ENCODE data around the gene NCMAP.

Gene NCMAP

GRCh38 chr1:24572301-24572700 is 16.4 kb downstream of the NCMAP start:
- no peak overlapping the region for H2AFZ ChIP-seq

GRCh38 chr1:24575905-24576587 is 20.2 kb downstream of the NCMAP start:
- Histone ChIP-seq H3K36me3 (ENCODE audit: control insufficient read depth, insufficient read depth, low read length) (no peaks in the 10 kb centered on the region), H3K27ac (no peak overlapping the region), H2AFZ (no peak overlapping the region), H3K9me3 (ENCODE audit: control insufficient read depth, low read length) (no peaks in the 10 kb centered on the region), H3K27me3 (ENCODE audit: control insufficient read depth, insufficient read depth, low read length) (no peaks in the 10 kb centered on the region), H3K4me1 (no peaks in the 10 kb centered on the region), H3K79me2 (no peaks in the 10 kb centered on the region), H3K4me2 (ENCODE audit: low read length) (no peak overlapping the region), H3K9ac (no peak overlapping the region), H3K4me3 (ENCODE audit: low read depth, low read length) (no peak overlapping the region)
- no peak for TF ChIP-seq CTCF (IDR thresholded peaks at IDR 0.05)

More at GRCh38 chr1:24572301-24572700, 16.4 kb downstream of the NCMAP start:
- Histone ChIP-seq H3K27me3 (ENCODE audit: control insufficient read depth, insufficient read depth, low read length) (no peaks in the 10 kb centered on the region), H3K9ac (no peak overlapping the region), H3K4me1 (no peaks in the 10 kb centered on the region), H3K27ac (no peak overlapping the region), H3K79me2 (no peaks in the 10 kb centered on the region), H3K36me3 (ENCODE audit: control insufficient read depth, insufficient read depth, low read length) (no peaks in the 10 kb centered on the region), H3K9me3 (ENCODE audit: control insufficient read depth, low read length) (no peaks in the 10 kb centered on the region), H3K4me2 (ENCODE audit: low read length) (no peak overlapping the region), H3K4me3 (ENCODE audit: low read depth, low read length) (no peak overlapping the region)
- TF ChIP-seq CTCF (IDR thresholded peaks at IDR 0.05), result no peak

- H2AFZ ChIP-seq, result no peak overlapping the region
- H3K4me2 ChIP-seq (ENCODE audit: low read length), result no peak overlapping the region
- H3K9me3 ChIP-seq (ENCODE audit: control insufficient read depth, low read length), result no peaks in the 10 kb centered on the region
- no peak for TF ChIP-seq CTCF (IDR thresholded peaks at IDR 0.05)
- no peaks in the 10 kb centered on the region for H3K79me2 ChIP-seq
- no peaks in the 10 kb centered on the region for H3K4me1 ChIP-seq
- no peak overlapping the region for H3K27ac ChIP-seq
- no peaks in the 10 kb centered on the region for H3K36me3 ChIP-seq (ENCODE audit: control insufficient read depth, insufficient read depth, low read length)
- no peaks in the 10 kb centered on the region for H3K27me3 ChIP-seq (ENCODE audit: control insufficient read depth, insufficient read depth, low read length)
- no peak overlapping the region for H3K9ac ChIP-seq
- no peak overlapping the region for H3K4me3 ChIP-seq (ENCODE audit: low read depth, low read length)
Measured at GRCh38 chr1:24578846-24579245, 23.0 kb downstream of the NCMAP start.

- no peak overlapping the region for H2AFZ ChIP-seq
- H3K4me2 ChIP-seq (ENCODE audit: low read length), result no peak overlapping the region
- no peak overlapping the region for H3K4me3 ChIP-seq (ENCODE audit: low read depth, low read length)
- H3K79me2 ChIP-seq, result no peaks in the 10 kb centered on the region
- no peak for TF ChIP-seq CTCF (IDR thresholded peaks at IDR 0.05)
- H3K9ac ChIP-seq, result no peak overlapping the region
- H3K4me1 ChIP-seq, result no peaks in the 10 kb centered on the region
- no peaks in the 10 kb centered on the region for H3K27me3 ChIP-seq (ENCODE audit: control insufficient read depth, insufficient read depth, low read length)
- no peaks in the 10 kb centered on the region for H3K36me3 ChIP-seq (ENCODE audit: control insufficient read depth, insufficient read depth, low read length)
- H3K27ac ChIP-seq, result no peak overlapping the region
- no peaks in the 10 kb centered on the region for H3K9me3 ChIP-seq (ENCODE audit: control insufficient read depth, low read length)
Measured at GRCh38 chr1:24580756-24581155, 24.9 kb downstream of the NCMAP start.

- H3K9me3 ChIP-seq (ENCODE audit: control insufficient read depth, low read length), result no peaks in the 10 kb centered on the region
- no peak overlapping the region for H2AFZ ChIP-seq
- H3K4me3 ChIP-seq (ENCODE audit: low read depth, low read length), result no peak overlapping the region
- TF ChIP-seq CTCF (IDR thresholded peaks at IDR 0.05), result no peak
- no peak overlapping the region for H3K9ac ChIP-seq
- H3K79me2 ChIP-seq, result no peaks in the 10 kb centered on the region
- H3K4me2 ChIP-seq (ENCODE audit: low read length), result no peak overlapping the region
- H3K36me3 ChIP-seq (ENCODE audit: control insufficient read depth, insufficient read depth, low read length), result no peaks in the 10 kb centered on the region
- H3K4me1 ChIP-seq, result no peaks in the 10 kb centered on the region
- H3K27me3 ChIP-seq (ENCODE audit: control insufficient read depth, insufficient read depth, low read length), result no peaks in the 10 kb centered on the region
- no peak overlapping the region for H3K27ac ChIP-seq
Measured at GRCh38 chr1:24584171-24584647, 28.3 kb downstream of the NCMAP start.
